Fibroblast of lung (primary cell): ENCODE results near the gene B4GALT7.

ENCODE experiments used
- CTCF ChIP-seq, 2 donors: IDR thresholded peaks in 1 of 2; conservative IDR thresholded peaks in 1 of 2; 1 replicate in 1 of 2; 2 replicates in 1 of 2; pipeline ENCODE4 v1.5.1; 2011 to 2012; ENCODE audit warnings: low read length in 2 of 2, control low read depth in 1 of 2, inconsistent platforms in 1 of 2, low read depth in 1 of 2, mild to moderate bottlenecking in 1 of 2
- EZH2 ChIP-seq: IDR thresholded peaks from 2 replicates; pipeline ENCODE4 v1.5.1; 2012; ENCODE audit warnings: low read length, control low read depth, mild to moderate bottlenecking; ENCODE audit errors: missing control alignments

DNA sequence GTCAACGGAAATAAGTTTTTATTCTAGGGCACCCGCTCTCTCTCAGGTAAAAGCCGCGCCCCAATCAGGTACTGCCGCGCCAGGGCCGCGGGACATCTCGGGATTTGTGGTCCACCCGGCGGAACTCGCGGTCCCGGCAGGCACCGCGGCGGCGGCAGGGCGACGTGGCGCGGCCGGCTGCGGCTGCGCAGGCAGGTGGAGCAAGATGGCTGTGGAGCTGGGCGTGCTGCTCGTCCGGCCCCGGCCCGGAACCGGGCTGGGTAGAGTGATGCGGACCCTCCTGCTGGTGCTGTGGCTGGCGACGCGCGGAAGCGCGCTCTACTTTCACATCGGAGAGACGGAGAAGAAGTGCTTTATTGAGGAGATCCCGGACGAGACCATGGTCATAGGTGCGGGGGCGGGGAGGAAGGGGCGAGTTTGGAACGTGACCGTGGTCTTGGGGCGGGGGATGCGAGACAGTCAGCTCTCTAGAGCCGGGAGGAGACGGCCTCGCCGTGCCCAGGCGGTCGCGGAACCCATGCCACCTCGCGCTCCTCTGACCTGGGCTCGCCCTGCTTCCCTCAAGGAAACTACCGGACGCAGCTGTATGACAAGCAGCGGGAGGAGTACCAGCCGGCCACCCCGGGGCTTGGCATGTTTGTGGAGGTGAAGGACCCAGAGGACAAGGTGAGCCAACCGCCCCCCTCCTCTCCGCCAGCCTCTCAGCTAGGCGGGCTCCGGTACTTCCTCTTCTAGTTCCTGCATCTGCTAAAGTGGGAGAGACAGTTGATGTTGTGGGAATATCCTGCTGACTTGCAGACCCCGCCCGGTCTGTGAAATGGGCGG is 7.7 kb upstream of the B4GALT7 start, which contains the start of gene TMED9:
- TF ChIP-seq CTCF (conservative IDR thresholded peaks at IDR 0.05 in 1 of 2, IDR thresholded peaks at IDR 0.05 in 1 of 2; ENCODE audit: low read depth in 1 of 2, low read length in 2 of 2) (no peak), EZH2 (no peak)
